Activated CD4-positive, alpha-beta T cell treated with anti-CD3 and anti-CD28 coated beads, Interleukin-2, Interleukin-6, amounts not matched to agents 100 ng/mL and 50 ng/mL, durations not matched to agents 16 hours and 8 hours (primary cell): ENCODE results near the gene GINM1.

Experiments
- DNase-seq: peaks from one replicate; pipeline ENCODE4 v3.0.0-alpha.2; 2020

Gene GINM1

DNA sequence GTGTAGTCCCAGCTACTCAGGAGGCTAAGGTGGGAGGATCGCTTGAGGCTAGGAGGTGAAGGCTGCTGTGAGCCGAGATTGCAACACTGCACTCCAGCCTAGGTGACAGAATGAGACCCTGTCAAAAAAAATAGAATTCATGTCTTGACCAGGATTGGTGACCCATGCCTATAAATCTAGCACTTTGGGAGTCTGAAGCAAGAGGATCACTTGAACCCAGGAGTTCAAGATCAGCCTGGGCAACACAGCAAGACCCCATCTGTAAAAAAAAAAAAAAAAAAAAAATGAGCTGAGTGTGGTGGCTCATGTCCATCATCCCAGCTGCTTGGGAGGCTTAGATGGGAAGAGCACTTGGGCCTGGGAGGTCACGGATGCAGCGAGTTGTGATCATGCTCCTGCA lies 34.3 kb downstream of the GINM1 start:
- no peak for DNase-seq

DNA sequence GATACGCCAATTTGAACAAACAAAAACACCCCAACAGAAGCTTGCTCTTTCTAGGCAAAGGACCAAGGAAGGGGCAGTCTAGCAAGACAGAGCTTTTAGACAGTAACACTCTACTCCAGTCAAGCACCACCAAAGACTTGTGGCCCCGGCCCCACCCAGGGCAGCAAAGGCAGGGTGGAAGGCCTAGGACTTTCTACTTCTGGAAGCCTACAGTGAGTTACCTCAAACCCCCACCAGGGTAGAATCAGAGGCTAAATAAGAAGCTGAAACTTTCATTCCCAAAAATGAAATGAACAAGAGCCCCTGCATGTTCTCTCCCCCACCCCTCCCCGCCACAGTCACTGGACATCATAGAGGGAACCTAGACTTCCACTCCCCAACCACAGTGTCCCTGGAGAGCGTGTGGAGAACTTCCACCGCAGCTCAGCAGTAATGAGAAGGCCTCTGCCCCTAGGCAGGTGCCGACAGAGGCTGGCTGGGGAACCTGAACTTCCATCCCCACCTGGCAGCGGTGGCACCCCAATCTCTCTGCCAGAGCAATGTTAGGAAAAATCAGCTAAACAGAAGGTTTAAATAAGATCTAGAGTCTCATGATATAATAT lies 42.3 kb downstream of the GINM1 start:
- no peak for DNase-seq

DNA sequence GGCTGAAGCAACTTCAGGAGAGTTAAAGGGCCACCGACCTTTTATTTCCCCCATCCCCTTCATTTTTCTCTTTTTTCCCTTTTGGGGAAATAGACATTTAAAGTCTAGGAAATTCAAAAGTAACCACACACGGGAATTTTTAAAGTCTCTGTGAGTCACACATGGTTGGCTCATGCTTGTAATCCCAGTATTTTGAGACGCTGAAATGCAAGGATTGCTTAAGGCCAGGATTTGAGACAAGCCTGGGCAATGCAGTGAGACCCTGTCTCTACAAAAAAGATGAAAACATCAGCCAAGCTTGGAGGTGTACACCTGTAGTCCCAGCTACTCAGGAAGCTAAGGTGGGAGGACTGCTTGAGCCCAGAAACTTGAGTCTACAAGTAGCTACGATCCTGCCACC lies 48.2 kb downstream of the GINM1 start:
- DNase-seq = no peak

DNA sequence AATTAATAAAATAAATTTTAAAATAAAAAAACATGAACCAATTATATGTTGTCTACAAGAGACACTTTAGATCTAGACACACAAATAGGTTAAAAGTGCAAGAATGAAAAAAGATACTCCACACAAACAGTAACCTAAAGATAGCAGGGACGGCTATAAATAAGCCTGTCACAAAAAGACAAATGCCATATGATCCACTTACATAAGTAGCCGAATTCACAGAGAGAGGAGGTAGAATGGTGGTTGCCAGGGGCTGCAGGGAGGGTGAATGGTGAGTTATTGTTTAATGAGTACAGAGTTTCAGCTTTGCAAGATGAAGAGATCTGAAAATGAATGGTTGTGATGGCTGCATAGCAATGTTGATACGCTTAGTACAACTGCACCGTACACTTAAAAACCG lies 49.6 kb downstream of the GINM1 start:
- DNase-seq = no peak

- no peak for DNase-seq
These were observed 61.5 kb downstream of the GINM1 start for GRCh38 chr6:149627672-149628071.

GRCh38 chr6:149628875-149629510 lies 62.8 kb downstream of the GINM1 start:
- peak; percentile 13 for DNase-seq

- DNase-seq = no peak
These were observed 68.1 kb downstream of the GINM1 start for GRCh38 chr6:149634315-149634714.

DNA sequence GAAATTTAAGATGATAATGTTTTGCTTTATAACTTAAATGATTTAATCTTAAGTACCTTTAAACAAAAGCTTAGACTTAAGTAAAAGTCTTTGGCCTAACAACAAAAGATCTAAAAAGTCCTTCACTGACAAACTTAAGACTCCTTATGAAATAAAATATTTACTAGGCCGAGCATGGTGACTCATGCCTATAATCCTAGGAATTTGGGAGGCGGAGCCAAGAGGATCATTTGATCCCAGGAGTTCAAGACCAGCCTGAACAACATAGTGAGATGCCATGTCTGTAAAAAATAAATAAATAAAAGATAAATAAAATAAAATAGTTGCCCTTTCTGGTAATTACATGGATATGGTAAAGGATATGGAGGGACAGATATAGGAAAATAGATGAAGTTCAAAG lies 69.9 kb downstream of the GINM1 start:
- no peak for DNase-seq
